ENCODE measurements around the gene SAMD14.
A peak's percentile ranks its signal among the peaks of the same experiment; 100 is the strongest.

The SAMD14 gene

GRCh38 chr17:50148226-50149090, 18.5 kb upstream of the SAMD14 start:
- peak; percentile 77 for DNase-seq (ENCODE audit: low read depth)

- no peak for DNase-seq (ENCODE audit: low read depth)
Measured at GRCh38 chr17:50147841-50148225, 17.9 kb upstream of the SAMD14 start.

DNA sequence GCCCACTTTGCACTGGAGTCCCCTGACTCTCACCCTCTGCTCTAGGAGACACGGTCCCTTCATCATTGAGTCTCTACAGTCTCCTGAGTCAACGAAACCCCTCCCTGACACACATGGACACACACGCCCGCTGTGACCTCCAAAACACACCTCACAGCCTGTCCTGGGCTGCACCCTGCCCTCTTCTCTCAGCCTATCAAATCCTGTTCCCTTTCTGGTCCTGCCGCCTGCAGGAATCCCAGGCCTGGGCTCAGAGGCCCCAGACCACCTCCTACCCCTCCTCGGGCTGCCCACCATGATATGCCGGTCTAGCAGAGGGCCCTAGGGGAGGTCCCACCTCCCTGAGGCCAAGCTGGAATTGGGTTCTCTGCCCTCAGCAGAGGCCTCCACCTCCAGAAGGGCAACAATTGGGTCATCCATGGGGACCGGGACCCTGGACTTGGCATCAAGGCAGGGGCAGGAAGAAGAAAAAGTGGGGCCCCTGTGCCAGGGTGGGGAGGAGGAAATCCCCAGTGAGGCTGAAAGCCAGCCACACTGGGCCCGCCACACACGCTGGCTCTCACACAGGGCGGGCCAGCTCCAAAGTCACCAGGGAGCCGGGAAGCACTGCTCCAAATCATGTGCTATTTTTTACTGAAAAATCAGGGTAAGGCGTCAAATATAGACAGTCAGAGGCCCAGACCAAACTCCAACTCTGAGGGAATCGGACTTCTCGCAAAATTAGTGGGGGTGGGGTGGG, 17.1 kb upstream of the SAMD14 start:
- DNase-seq (ENCODE audit: low read depth): no peak

DNA sequence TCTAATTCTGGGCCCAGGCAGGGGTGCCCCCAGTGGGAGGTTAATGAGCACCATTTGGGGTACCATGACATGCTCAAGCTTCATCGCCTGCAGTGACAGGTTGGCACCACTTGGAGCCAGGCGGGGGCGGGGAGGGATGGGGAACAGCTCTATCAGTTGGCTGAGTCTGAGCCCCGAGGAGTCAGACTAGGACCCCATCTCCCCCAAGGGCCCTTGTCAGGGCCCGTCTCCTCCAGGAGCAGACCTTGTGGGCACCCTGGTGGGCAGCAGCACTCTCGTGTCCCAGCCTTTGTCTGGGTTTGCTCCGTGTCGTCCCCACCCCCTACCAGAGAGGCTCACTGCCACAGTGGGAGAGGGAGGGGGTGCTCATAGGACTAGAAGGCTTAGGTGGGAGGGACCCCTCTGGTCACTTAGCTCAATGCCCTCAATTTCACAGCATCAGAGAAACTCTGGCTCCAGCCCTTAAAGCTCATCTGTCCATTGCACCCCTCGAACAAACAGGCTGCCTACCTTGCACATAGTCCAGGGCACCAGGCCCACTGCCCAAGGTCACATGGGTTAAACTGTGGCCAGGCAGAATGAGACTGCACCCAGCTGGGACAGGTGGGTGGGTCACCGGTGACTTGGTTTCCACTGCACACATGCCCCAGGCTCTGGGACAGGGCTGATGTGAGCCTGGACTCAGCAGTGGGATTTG, 16.4 kb upstream of the SAMD14 start:
- DNase-seq (ENCODE audit: low read depth): no peak

- no peak for DNase-seq (ENCODE audit: low read depth)
Measured at GRCh38 chr17:50145532-50146229, 15.7 kb upstream of the SAMD14 start.

DNA sequence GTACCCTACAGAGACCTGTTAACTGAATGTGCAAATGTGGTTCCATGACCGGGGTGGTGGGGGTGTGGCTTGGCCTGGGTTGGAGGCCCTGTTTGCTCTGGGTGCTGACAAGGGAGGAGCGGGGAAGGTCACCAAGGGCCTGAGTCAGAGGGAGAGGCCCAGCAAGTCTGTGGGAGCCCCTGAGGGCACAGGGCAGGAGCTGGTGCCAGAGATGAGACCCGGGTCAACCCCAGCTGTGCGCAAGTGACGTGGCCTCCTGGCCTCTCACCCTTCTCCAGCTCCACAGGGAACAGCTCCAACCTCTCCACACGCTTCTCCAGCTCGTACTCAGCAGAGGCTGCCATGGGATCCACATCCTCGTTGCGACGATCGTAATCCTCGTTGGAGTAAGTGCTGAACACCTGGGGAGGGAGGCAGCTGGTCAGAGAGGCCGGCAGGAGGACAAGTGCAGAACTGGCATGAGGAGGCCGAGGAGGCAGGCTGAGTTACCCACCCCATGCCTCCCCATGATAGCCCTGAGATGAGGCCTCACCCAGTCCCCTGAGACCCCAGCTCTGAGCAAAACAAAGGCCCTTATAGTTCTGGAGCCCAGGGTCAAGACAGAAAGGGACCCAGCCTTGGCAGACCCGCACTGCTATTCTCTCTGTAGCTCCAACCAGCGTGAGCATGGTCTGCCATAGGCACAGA, 15.0 kb upstream of the SAMD14 start:
- DNase-seq (ENCODE audit: low read depth): no peak

GRCh38 chr17:50144355-50144754, 14.4 kb upstream of the SAMD14 start:
- no peak for DNase-seq (ENCODE audit: low read depth)

GRCh38 chr17:50143461-50144176, 13.7 kb upstream of the SAMD14 start:
- DNase-seq (ENCODE audit: low read depth): no peak

DNA sequence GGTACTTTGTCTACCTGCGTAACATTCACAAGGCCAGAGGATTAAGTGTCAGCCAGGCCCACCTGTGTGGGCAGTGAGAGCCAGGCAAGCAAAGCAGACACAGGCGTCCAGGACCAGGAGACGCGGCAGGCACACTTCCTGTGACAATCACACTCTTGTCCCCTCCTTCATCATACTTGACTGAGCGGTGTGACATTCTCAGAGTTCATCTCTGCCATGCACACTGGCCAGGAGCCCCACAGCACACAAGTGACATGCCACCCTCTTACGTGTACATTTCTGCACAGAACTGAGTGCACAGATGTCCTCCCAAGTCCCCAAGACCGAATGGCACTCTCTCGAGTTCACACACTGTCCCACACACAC, 11.8 kb upstream of the SAMD14 start:
- no peak for DNase-seq (ENCODE audit: low read depth)

GRCh38 chr17:50141026-50141744, 11.2 kb upstream of the SAMD14 start:
- no peak for DNase-seq (ENCODE audit: low read depth)

DNA sequence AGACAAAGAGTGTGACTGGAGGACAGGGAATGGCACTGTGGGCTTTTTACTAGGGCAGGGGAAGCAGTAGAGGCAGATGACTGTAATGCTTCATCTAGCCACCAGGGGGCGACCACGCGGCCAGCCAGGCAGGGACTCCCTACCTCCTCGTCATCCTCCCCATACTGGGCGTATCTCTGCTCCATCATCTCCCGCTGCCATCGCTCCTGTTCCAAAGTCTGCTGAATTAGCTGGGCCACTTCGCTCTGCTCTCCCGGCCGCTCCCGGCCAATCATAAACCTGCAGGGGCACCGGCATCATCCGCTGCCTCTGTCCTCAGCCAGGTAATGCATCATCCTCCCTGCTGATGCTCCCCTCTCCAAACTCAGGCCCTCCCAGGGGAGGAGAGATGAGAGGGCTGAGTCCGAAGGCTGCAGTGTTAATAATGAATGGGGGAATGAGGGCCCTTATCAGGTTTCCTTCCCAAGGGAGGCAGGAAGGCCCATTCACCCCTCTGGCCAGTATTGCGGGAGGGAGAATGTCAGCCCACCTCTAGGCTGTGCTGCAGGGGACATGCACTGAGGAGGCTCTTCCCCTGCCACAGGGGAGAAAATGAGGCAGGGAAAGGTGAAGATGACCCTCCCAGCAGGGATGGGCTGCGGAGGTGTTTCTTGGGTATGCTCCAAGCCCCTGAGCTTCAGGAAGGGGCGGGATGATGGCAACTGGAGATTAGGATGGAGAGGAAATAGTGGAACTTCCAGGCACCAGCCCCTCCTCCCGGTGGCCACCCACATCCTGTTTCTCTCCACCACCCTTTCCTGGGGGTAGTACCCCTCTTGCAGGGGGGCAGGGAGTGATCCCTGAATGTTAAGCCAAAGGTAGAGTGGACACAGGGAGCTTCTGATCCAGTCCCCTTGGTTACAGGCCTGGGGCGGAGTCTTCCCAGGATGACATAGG, 10.3 kb upstream of the SAMD14 start:
- peak; percentile 66 for DNase-seq (ENCODE audit: low read depth)

- DNase-seq (ENCODE audit: low read depth): no peak
Measured at GRCh38 chr17:50139185-50139783, 9.3 kb upstream of the SAMD14 start.

DNA sequence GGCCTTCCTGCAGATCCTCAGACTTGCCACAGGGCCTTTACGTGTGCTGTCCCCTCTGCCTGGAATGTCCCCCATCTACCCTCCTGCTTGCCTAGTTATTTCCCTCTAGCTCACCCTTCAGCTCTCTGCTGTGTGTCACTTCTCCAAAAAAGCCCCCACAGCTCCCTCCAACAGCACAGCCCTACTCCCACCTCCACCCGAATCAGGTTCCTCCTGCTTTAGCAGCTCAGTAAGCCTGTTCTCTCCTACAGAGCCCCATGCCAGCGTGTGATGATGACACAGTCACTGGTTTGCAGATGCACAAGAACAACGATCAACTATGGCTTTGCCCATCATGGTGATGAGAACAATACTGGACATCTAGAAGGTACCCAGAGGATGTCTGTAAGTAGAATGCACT, 7.1 kb upstream of the SAMD14 start:
- no peak for DNase-seq (ENCODE audit: low read depth)

- DNase-seq (ENCODE audit: low read depth): no peak
Measured at GRCh38 chr17:50136096-50136687, 6.2 kb upstream of the SAMD14 start.

DNA sequence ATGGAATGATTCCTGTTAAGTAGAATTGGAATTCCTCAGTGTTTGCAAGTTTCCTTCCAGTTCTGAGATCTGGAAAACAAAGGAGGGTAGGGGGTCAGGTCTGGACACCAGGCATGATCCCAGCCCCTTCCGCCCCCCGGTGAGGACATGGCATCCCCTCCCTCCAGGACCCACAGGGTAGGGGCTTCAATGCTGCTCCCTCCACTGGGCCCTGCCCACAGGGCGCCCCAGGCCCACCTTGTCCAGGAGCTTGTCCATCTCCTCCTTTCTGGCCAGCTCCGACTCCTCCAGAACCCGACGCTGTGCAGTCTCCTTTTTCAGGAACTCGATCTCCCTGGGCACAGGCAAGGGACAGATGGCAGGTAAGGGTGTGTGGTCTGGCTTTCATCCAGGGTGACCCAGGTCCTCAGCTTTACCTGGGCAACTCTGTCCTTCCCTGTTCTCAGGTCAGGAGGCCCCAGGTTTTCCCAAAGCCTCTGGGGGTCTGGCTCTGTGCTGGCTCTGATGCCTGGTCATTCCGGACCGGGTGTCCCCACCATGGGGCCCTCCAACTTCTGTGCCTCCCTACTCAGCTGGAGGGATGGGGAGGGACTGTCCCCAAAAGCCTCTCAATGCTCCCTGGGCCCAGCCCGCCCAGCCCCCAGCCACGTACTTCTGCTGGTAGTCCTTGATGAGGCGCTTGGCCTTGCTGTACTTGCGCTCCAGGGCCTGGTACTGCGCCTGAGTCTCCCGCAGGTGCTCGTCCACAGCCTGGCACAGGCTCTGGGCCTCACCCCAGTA, 5.5 kb upstream of the SAMD14 start:
- DNase-seq (ENCODE audit: low read depth): no peak

DNA sequence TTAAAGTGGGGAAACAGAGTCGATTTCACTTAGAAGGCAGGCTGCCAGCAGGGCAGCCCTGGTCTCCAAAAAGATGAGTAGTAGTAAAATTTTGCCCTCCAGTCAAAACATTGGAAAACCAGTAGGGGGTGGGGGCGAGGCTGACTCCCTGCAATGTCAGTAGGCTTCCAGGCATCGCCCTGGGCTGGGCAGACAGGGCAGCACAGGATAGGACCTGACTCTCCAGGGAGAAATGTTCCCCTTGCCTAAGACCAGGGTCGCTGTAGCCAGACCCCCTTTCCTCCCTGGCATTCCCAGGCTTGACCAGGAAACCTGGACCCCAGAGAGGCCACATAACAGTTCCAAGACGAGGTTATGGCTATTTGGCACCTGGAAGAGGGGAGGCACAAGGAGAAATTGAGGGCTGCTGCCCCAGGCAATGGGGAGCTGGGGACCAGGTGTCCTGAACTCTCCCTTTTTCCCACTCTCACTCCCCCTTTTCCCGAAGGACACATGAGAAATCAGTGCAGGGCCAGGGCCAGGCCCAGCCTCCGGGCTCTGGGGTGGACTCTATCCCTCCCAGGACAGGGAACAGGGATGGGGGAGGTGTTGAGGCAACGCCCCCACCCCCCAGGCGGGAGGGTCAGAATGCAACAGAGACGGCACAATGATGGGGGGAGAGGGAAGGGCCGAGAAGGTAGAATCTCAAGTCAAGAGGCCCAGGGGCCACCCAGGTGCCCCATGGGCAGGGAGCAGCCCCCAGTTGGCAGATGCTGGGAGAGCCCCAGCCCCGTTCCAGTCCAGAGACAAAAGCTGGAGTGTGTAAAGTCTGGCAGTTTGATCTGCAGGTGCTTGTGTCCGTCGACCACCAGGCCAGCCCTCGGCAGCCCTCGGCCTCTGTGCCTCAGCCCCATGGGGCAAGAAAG, 4.5 kb upstream of the SAMD14 start:
- no peak for DNase-seq (ENCODE audit: low read depth)

- DNase-seq (ENCODE audit: low read depth): no peak
Measured at GRCh38 chr17:50133769-50134099, 3.8 kb upstream of the SAMD14 start.

All from stimulated activated CD8-positive, alpha-beta memory T cell treated with anti-CD3 and anti-CD28 coated beads, Interleukin-12 subunit alpha, Interleukin-12 subunit beta, amount 100 ng/mL, for 4 hours (primary cell).